K562 (cell line): ENCODE measurements around the gene SOS1. TPM values are rescaled to one million over a fixed set of nuclear protein-coding genes. Genes with fewer than 3 reads are reported as not detected.

Experiments used
- ATAC-seq: fragments of 200-7000 bp; cut with Tn5 transposase; 3 replicates; pipeline ENCODE4 v1.9.1; 2020; ENCODE audit warnings: moderate library complexity
- BruUV-seq: library from RNA; stranded (reverse); fragments of 400-500 nt; replicated peaks from 2 replicates; lab custom pipeline; 2021; lab: Mats Ljungman, UMichigan
- CTCF ChIA-PET: fragments of 300-600 bp; formaldehyde crosslinking; extraction: SDS; loops from one replicate; lab custom pipeline; 2021; ENCODE audit warnings: low intra/inter-chr PET ratio; lab: Yijun Ruan, JAX
- POLR2A ChIA-PET: fragments of 300-600, 350-650 bp; sonication (Branson Sonifier 250); formaldehyde crosslinking; extraction: SDS; loops from one replicate; lab custom pipeline; 2021; ENCODE audit warnings: antibody characterized with exemption, inconsistent platforms; lab: Yijun Ruan, JAX
- DNase-seq, 4 experiments: peaks; one replicate each; pipeline versions ENCODE4 v3.0.0 to v3.0.0-alpha.2; 2011 to 2018; ENCODE audit warnings: low spot score in 3 of 4, mixed read lengths in 3 of 4; ENCODE audit errors: extremely low read depth in 1 of 4
- FAIRE-seq: peaks from 2 replicates; lab custom pipeline; 2011; peaks lifted over from hg19 to GRCh38; lab: Jason Lieb, UNC
- H2AFZ ChIP-seq: 2 replicates; pipeline ENCODE4 v1.6.0; 2011; ENCODE audit warnings: low read depth, low read length, control low read depth, inconsistent platforms
- H3K27ac ChIP-seq: fragments of 200-600 bp; 3 replicates; pipeline ENCODE4 v1.8.0; 2011; ENCODE audit warnings: low read depth, mild to moderate bottlenecking, control low read depth, inconsistent platforms, low read length, moderate library complexity, mixed read lengths; ENCODE audit errors: extremely low read depth
- H3K27me3 ChIP-seq, 2 experiments: fragments of 300-600 bp in 1 of 2; 2 replicates in 1 of 2; 3 replicates in 1 of 2; pipeline versions ENCODE4 v1.6.0 to v1.8.0; 2011; ENCODE audit warnings: inconsistent platforms in 2 of 2, low read length in 2 of 2, mild to moderate bottlenecking in 1 of 2, mixed read lengths in 1 of 2, moderate library complexity in 1 of 2; ENCODE audit not compliant: control insufficient read depth in 2 of 2, insufficient read depth in 2 of 2
- H3K36me3 ChIP-seq: fragments of 300-600 bp; 3 replicates; pipeline ENCODE4 v1.8.0; 2011; ENCODE audit warnings: mild to moderate bottlenecking, low read length, inconsistent platforms; ENCODE audit not compliant: control insufficient read depth, insufficient read depth
- H3K4me1 ChIP-seq, 2 experiments: fragments of 200-600 bp in 1 of 2; replicated peaks in 1 of 2; 2 replicates in 1 of 2; 3 replicates in 1 of 2; pipeline versions ENCODE4 v1.5.1 to v1.8.0; 2011; ENCODE audit warnings: inconsistent platforms in 2 of 2, low read length in 2 of 2, mild to moderate bottlenecking in 1 of 2, mixed read lengths in 1 of 2, moderate library complexity in 1 of 2; ENCODE audit not compliant: control insufficient read depth in 2 of 2, insufficient read depth in 2 of 2
- H3K4me2 ChIP-seq: 2 replicates; pipeline ENCODE4 v1.6.1; 2011; ENCODE audit warnings: low read length, control low read depth, inconsistent platforms, mixed read lengths; ENCODE audit not compliant: insufficient read depth
- H3K4me3 ChIP-seq: fragments of 200-600 bp; sonication (generic), shearing (Covaris generic); 2 replicates; pipeline ENCODE4 v1.5.1; 2016; ENCODE audit warnings: control low read depth, inconsistent platforms
- H3K79me2 ChIP-seq: fragments of 200-600 bp; 3 replicates; pipeline ENCODE4 v1.8.0; 2011; ENCODE audit warnings: low read length, inconsistent platforms; ENCODE audit not compliant: control insufficient read depth, insufficient read depth
- H3K9ac ChIP-seq, 2 experiments: 2 replicates each; pipeline versions ENCODE4 v1.6.0 to v1.6.1; 2011; ENCODE audit warnings: low read depth in 2 of 2, low read length in 2 of 2, control low read depth in 1 of 2, inconsistent platforms in 1 of 2, mild to moderate bottlenecking in 1 of 2, mixed read lengths in 1 of 2; ENCODE audit not compliant: insufficient read depth in 1 of 2
- H3K9me1 ChIP-seq: one replicate; pipeline ENCODE4 v1.6.0; 2011; ENCODE audit warnings: inconsistent platforms, mild to moderate bottlenecking, low read length, moderate library complexity; ENCODE audit not compliant: control insufficient read depth, insufficient read depth
- H3K9me3 ChIP-seq: replicated peaks from 2 replicates; pipeline ENCODE4 v1.5.1; 2011; ENCODE audit warnings: low read depth, low read length, inconsistent platforms; ENCODE audit not compliant: control insufficient read depth, insufficient read depth
- H4K20me1 ChIP-seq: replicated peaks from 2 replicates; pipeline ENCODE4 v1.6.1; 2011; ENCODE audit warnings: low read length, inconsistent platforms, mixed read lengths; ENCODE audit not compliant: control insufficient read depth, insufficient read depth
- MEIS2 ChIP-seq: fragments of 450-650 bp; IDR thresholded peaks from 2 replicates; pipeline ENCODE4 v1.6.1; 2014; ENCODE audit warnings: mild to moderate bottlenecking; ENCODE audit not compliant: partially characterized antibody
- NKRF ChIP-seq: fragments of 450-650 bp; IDR thresholded peaks from 2 replicates; pipeline ENCODE4 v1.6.1; 2016; ENCODE audit warnings: borderline replicate concordance
- ZBTB1 ChIP-seq: sonication (generic); formaldehyde crosslinking; IDR thresholded peaks from 2 replicates; pipeline ENCODE4 v1.8.1; 2023; ENCODE audit warnings: missing genetic modification reagents, low read depth, mild to moderate bottlenecking, borderline replicate concordance
- WGBS: fragments of 100-300 bp; shearing (Covaris generic); methylation state at CpG from one replicate; pipeline ENCODE4 v1.1.6; 2016; ENCODE audit warnings: low coverage, mixed read lengths; ENCODE audit not compliant: insufficient coverage; ENCODE audit errors: missing lambda C conversion rate; 5-methylcytosine and 5-hydroxymethylcytosine counted together
- in situ Hi-C: fragments of 300-500 bp; cut with MboI; formaldehyde crosslinking; loops from 4 replicates; pipeline ENCODE4 v1.15.0; 2018; ENCODE audit warnings: inconsistent platforms, mixed read lengths
- intact Hi-C: fragments of 100-400 bp; cut with micrococcal nuclease; formaldehyde crosslinking; loops from 2 replicates; pipeline ENCODE4 v1.14.2; 2022
- polyA plus RNA-seq, 8 experiments: library from polyadenylated mRNA; depleted of rRNA in 4 of 8; stranded (reverse) in 5 of 8; unstranded in 3 of 8; fragments of >200 nt; fragmentation: Nextera tagmentation in 2 of 8; fragmentation: Illumina TruSeq in 1 of 8; extraction: Ambion mirVana in 2 of 8; extraction: Trizol in 1 of 8; gene quantifications; 2 replicates each; pipeline versions ENCODE4 v1.2.1 to v1.2.3, GENCODE V29; 2011 to 2014; ENCODE audit warnings: inconsistent platforms in 1 of 8, missing spikeins in 1 of 8
- total RNA-seq, 7 experiments: library from RNA; depleted of rRNA in 6 of 7; stranded (reverse); fragments of >200 nt in 6 of 7; fragmentation: Illumina TruSeq in 2 of 7; extraction: Trizol in 2 of 7; gene quantifications; 2 replicates each; pipeline versions ENCODE4 v1.2.1 to v1.2.3, GENCODE V29; 2011 to 2021; ENCODE audit warnings: low replicate concordance in 1 of 7
- TF ChIP-seq, protein P1 (sequence below): fragments of 250-450 bp; sonication (Bioruptor Pico); IDR thresholded peaks from 2 replicates; pipeline ENCODE4 v1.5.0; 2022; ENCODE audit warnings: mild to moderate bottlenecking

The SOS1 gene
- total and polyA plus RNA-seq, 9 of the 15 experiments (the other 6 are each of a cell fraction or from before 2014, with no cell fraction given), result 2.5 to 27.1 (median 16.3) TPM

DNA sequence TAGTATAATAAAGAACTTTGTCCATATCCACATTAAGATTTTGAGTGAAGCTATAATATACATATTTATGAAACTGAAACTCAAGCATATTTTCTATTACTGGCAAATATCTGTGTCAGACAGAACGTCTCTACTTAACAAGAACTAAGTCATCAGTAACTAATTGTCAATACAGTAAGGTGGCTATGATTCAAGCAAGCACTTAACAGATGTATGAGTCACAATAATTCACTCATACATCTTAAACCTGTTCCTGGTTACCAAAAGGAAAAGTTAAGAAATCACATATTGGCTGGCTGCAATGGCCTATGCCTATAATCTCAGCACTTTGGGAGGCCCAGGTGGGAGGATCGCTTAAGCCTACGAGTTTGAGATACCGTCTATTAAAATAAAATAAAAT, 96.0 kb downstream of the SOS1 start:
- no peak overlapping the region for H3K27ac ChIP-seq
- peaks cover 29% of the 10 kb centered on the region for H3K36me3 ChIP-seq
- H3K4me2 ChIP-seq, result no peak overlapping the region
- FAIRE-seq (no peak), ATAC-seq (no peak), DNase-seq (no peak)
- ChIA-PET CTCF (no interaction called here), POLR2A (interaction anchor here (0.6 kb wide), 1 partner anchor 723 kb away, joined by 3 read pairs; no protein-coding TSS in a partner anchor)
- H3K27me3 ChIP-seq, result no peaks in the 10 kb centered on the region
- H3K9me3 ChIP-seq, result no peaks in the 10 kb centered on the region
- no peaks in the 10 kb centered on the region for H4K20me1 ChIP-seq
- H3K79me2 ChIP-seq, result no peaks in the 10 kb centered on the region
- TF ChIP-seq ZBTB1 (CRISPR knock-in tag) (no peak), MEIS2 (no peak), NKRF (no peak)
- TF ChIP-seq, protein P1, sequence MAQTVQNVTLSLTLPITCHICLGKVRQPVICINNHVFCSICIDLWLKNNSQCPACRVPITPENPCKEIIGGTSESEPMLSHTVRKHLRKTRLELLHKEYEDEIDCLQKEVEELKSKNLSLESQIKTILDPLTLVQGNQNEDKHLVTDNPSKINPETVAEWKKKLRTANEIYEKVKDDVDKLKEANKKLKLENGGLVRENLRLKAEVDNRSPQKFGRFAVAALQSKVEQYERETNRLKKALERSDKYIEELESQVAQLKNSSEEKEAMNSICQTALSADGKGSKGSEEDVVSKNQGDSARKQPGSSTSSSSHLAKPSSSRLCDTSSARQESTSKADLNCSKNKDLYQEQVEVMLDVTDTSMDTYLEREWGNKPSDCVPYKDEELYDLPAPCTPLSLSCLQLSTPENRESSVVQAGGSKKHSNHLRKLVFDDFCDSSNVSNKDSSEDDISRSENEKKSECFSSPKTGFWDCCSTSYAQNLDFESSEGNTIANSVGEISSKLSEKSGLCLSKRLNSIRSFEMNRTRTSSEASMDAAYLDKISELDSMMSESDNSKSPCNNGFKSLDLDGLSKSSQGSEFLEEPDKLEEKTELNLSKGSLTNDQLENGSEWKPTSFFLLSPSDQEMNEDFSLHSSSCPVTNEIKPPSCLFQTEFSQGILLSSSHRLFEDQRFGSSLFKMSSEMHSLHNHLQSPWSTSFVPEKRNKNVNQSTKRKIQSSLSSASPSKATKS (CRISPR knock-in tag), result no peak
- no peak overlapping the region for H2AFZ ChIP-seq
- no peak overlapping the region for H3K9ac ChIP-seq
- no peak overlapping the region for H3K4me3 ChIP-seq
- in situ Hi-C loops (no loop called here), intact Hi-C loops (no loop called here)
- H3K9me1 ChIP-seq, result no peaks in the 10 kb centered on the region
- BruUV-seq, result no TSS peak
- no peaks in the 10 kb centered on the region for H3K4me1 ChIP-seq
- 89% methylated on average over 4 of the region's 4 CpGs for WGBS
